A549 (cell line): ENCODE data around the gene FAS.

ENCODE experiments used
- CTCF ChIP-seq: fragments of >200 bp; sonication (Bioruptor Twin); formaldehyde crosslinking; IDR thresholded peaks from 3 replicates; pipeline ENCODE4 v1.5.1; 2016
- ELK1 ChIP-seq: fragments of 150-350 bp; IDR thresholded peaks from 2 replicates; pipeline ENCODE4 v1.6.1; 2014; ENCODE audit warnings: low read depth, mild to moderate bottlenecking, low read length
- EP300 ChIP-seq, 2 experiments: fragments of >200 bp; sonication (Bioruptor Twin); formaldehyde crosslinking; IDR thresholded peaks; 2 replicates in 1 of 2; 3 replicates in 1 of 2; pipeline ENCODE4 v1.6.1; 2016 to 2017
- ESRRA ChIP-seq: fragments of 150-350 bp; IDR thresholded peaks from 2 replicates; pipeline ENCODE4 v1.6.1; 2014; ENCODE audit warnings: mild to moderate bottlenecking, low read length, borderline replicate concordance
- HMGXB4 ChIP-seq: fragments of 250-450 bp; sonication (Bioruptor Pico); IDR thresholded peaks from 2 replicates; pipeline ENCODE4 v1.5.0; 2021; ENCODE audit warnings: mild to moderate bottlenecking, moderate library complexity, borderline replicate concordance
- MAX ChIP-seq: IDR thresholded peaks from 2 replicates; pipeline ENCODE4 v1.6.1; 2012
- POLR2A ChIP-seq: IDR thresholded peaks from 2 replicates; pipeline ENCODE4 v1.6.1; 2012; ENCODE audit warnings: mild to moderate bottlenecking, low read length

- TF ChIP-seq MAX (no peak), HMGXB4 (CRISPR knock-in tag) (no peak), POLR2A (no peak), EP300 (IDR thresholded peaks at IDR 0.05) (no peak), CTCF (no peak), ELK1 (no peak), ESRRA (no peak)
Measured at GRCh38 chr10:89030791-89031190, 40.2 kb downstream of the FAS start.
